MM.1S (cell line): ENCODE results near the gene CEP290.

Experiments used
- EZH2 ChIP-seq: fragments of 300-600 bp; sonication (generic); optimal IDR thresholded peaks from 2 replicates; pipeline ENCODE3; 2017; ENCODE audit warnings: low read depth, mild to moderate bottlenecking, antibody characterized with exemption, low read length, mixed read lengths
- EZH2phosphoT487 ChIP-seq: fragments of 300-600 bp; sonication (generic); IDR thresholded peaks from 2 replicates; pipeline ENCODE4 v1.6.1; 2018; ENCODE audit warnings: antibody characterized with exemption, low read length
- TF ChIP-seq, protein P1 (sequence below): fragments of 300-600 bp; sonication (generic); IDR thresholded peaks from 2 replicates; pipeline ENCODE4 v1.5.1; 2016; ENCODE audit warnings: antibody characterized with exemption, low read length, mixed read lengths

DNA sequence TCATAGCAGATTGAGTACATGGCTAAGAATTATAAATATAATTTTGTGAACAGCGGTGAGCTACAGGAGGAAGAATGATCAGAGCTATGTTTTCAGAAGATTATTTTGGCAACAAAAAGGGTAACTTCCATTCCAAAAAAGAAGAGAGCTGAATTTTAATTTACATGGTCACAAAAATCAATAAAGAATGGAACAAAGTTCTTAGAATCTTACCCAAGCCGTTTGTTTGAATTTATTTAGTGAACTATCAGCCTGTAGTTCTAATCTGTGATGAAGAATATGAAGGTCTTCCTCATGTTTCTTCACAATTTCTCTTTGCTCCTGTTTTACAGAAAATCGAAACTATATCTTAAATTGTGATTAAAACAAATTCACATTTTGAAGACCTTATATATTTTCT is 58.3 kb downstream of the CEP290 start:
- TF ChIP-seq, protein P1, sequence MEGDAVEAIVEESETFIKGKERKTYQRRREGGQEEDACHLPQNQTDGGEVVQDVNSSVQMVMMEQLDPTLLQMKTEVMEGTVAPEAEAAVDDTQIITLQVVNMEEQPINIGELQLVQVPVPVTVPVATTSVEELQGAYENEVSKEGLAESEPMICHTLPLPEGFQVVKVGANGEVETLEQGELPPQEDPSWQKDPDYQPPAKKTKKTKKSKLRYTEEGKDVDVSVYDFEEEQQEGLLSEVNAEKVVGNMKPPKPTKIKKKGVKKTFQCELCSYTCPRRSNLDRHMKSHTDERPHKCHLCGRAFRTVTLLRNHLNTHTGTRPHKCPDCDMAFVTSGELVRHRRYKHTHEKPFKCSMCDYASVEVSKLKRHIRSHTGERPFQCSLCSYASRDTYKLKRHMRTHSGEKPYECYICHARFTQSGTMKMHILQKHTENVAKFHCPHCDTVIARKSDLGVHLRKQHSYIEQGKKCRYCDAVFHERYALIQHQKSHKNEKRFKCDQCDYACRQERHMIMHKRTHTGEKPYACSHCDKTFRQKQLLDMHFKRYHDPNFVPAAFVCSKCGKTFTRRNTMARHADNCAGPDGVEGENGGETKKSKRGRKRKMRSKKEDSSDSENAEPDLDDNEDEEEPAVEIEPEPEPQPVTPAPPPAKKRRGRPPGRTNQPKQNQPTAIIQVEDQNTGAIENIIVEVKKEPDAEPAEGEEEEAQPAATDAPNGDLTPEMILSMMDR = no peak
- TF ChIP-seq EZH2 = no peak
- TF ChIP-seq EZH2phosphoT487 = no peak
